Breast epithelium (tissue), 3 donors: Measurements from ENCODE around the gene ABHD13.

Experiments
- CTCF ChIP-seq, 3 donors: fragments of 450-650 bp; IDR thresholded peaks; one replicate each; pipeline ENCODE4 v1.5.1; 2016 to 2017; ENCODE audit warnings: antibody characterized with exemption in 3 of 3, mild to moderate bottlenecking in 3 of 3, moderate library complexity in 3 of 3
- POLR2A ChIP-seq: fragments of 450-650 bp; IDR thresholded peaks from one replicate; pipeline ENCODE4 v1.6.1; 2016; ENCODE audit warnings: antibody characterized with exemption, mild to moderate bottlenecking, moderate library complexity
- POLR2AphosphoS5 ChIP-seq, 3 donors: sonication (generic); formaldehyde crosslinking; IDR thresholded peaks; one replicate each; pipeline ENCODE4 v1.6.1; 2017; ENCODE audit warnings: antibody characterized with exemption in 3 of 3

- TF ChIP-seq POLR2A (no peak), CTCF (IDR thresholded peaks at IDR 0.05) (no peak), POLR2AphosphoS5 (IDR thresholded peaks at IDR 0.05) (no peak)
These were observed 50.4 kb downstream of the ABHD13 start for GRCh38 chr13:108268466-108269112.
